GM23248 (cell line): ENCODE data around the gene RAI14. TPM values are rescaled to one million over a fixed set of nuclear protein-coding genes. Genes with fewer than 3 reads are reported as not detected.

Source experiments
- DNase-seq: peaks from one replicate; pipeline ENCODE4 v3.0.0-alpha.2; 2015
- H2AFZ ChIP-seq: fragments of 200-600 bp; sonication (generic); 2 replicates; pipeline ENCODE4 v1.6.1; 2016; ENCODE audit warnings: antibody characterized with exemption
- H3F3A ChIP-seq: fragments of 200-600 bp; sonication (generic); 2 replicates; pipeline ENCODE4 v1.6.1; 2016; ENCODE audit warnings: mild to moderate bottlenecking, antibody characterized with exemption, mixed run types; ENCODE audit not compliant: insufficient read depth
- H3K27ac ChIP-seq: fragments of 200-600 bp; sonication (generic); 2 replicates; pipeline ENCODE4 v1.5.1; 2016; ENCODE audit warnings: mild to moderate bottlenecking
- H3K27me3 ChIP-seq: fragments of 200-600 bp; sonication (generic); replicated peaks from 2 replicates; pipeline ENCODE4 v1.6.1; 2016; ENCODE audit warnings: mild to moderate bottlenecking; ENCODE audit not compliant: insufficient read depth
- H3K36me3 ChIP-seq: fragments of 200-600 bp; sonication (generic); 2 replicates; pipeline ENCODE4 v1.6.1; 2016; ENCODE audit warnings: low read depth, mild to moderate bottlenecking
- H3K4me1 ChIP-seq: fragments of 200-600 bp; sonication (generic); 2 replicates; pipeline ENCODE4 v1.6.1; 2016; ENCODE audit warnings: mild to moderate bottlenecking; ENCODE audit not compliant: insufficient read depth
- H3K4me2 ChIP-seq: fragments of 200-600 bp; sonication (generic); one replicate; pipeline ENCODE4 v1.6.1; 2016; ENCODE audit warnings: mild to moderate bottlenecking; ENCODE audit not compliant: unreplicated experiment
- H3K4me3 ChIP-seq: fragments of 200-600 bp; sonication (generic); 2 replicates; pipeline ENCODE4 v1.5.1; 2016; ENCODE audit warnings: mild to moderate bottlenecking
- H3K79me2 ChIP-seq: fragments of 200-600 bp; sonication (generic); 2 replicates; pipeline ENCODE4 v1.6.1; 2016; ENCODE audit warnings: mild to moderate bottlenecking; ENCODE audit not compliant: insufficient read depth
- H3K9ac ChIP-seq: fragments of 200-600 bp; sonication (generic); 2 replicates; pipeline ENCODE4 v1.6.1; 2016; ENCODE audit warnings: mild to moderate bottlenecking
- H3K9me2 ChIP-seq: fragments of 200-600 bp; sonication (generic); 2 replicates; pipeline ENCODE4 v1.6.1; 2016; ENCODE audit warnings: mixed run types, mild to moderate bottlenecking, moderate library complexity; ENCODE audit not compliant: insufficient read depth
- H3K9me3 ChIP-seq: fragments of 200-600 bp; sonication (generic); one replicate; pipeline ENCODE4 v1.6.1; 2017; ENCODE audit warnings: low read depth
- H4K20me1 ChIP-seq: fragments of 200-600 bp; sonication (generic); 2 replicates; pipeline ENCODE4 v1.6.0; 2016; ENCODE audit not compliant: insufficient read depth
- EZH2 ChIP-seq: fragments of 200-600 bp; sonication (generic); IDR thresholded peaks from 2 replicates; pipeline ENCODE4 v1.6.1; 2018; ENCODE audit warnings: antibody characterized with exemption, mild to moderate bottlenecking; ENCODE audit not compliant: insufficient read depth, poor library complexity, severe bottlenecking
- EZH2phosphoT487 ChIP-seq: fragments of 200-600 bp; sonication (generic); IDR thresholded peaks from 2 replicates; pipeline ENCODE4 v1.6.1; 2018; ENCODE audit warnings: antibody characterized with exemption, moderate library complexity, mild to moderate bottlenecking, low read depth; ENCODE audit not compliant: insufficient read depth
- WGBS, 2 experiments: methylation state at CpG; one replicate each; pipeline ENCODE4 v1.1.6; 2015 to 2017; ENCODE audit warnings: low lambda C conversion rate in 2 of 2, low coverage in 1 of 2; ENCODE audit errors: missing lambda C conversion rate in 2 of 2; 5-methylcytosine and 5-hydroxymethylcytosine counted together
- in situ Hi-C: fragments of 300-500 bp; cut with MboI; formaldehyde crosslinking; loops from 2 replicates; pipeline ENCODE4 v1.15.0; 2020
- polyA plus RNA-seq: library from polyadenylated mRNA; unstranded; fragments of >200 nt; fragmentation: Nextera tagmentation; extraction: Ambion mirVana; gene quantifications from 2 replicates; pipeline ENCODE4 v1.2.1, GENCODE V29; 2016
- total RNA-seq: library from RNA; depleted of rRNA; stranded (reverse); fragments of >200 nt; shearing (Covaris generic); gene quantifications from 2 replicates; pipeline ENCODE4 v1.2.3, GENCODE V29; 2014

The RAI14 gene
- total and polyA plus RNA-seq, 2 experiments from 2014 or later: 116 to 124 TPM

DNA sequence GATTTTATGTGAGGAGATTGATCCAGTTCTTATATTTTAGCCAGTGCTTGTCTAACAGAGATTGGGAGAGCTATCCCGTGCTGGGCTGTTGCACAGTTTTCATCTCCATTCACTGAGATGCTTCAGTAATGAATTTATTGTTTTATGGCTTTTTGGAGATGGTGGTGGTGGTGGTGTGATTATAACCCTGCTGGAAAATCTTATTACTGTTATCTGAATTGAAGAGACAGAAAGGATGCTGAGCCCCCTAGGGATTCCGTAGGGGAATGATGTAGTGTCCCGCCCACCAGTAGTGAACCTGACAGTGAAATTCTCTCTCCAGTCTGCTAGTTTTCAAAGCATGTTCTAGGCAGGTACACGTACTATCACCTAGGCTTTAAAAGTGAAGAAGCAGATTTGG, 1.9 kb downstream of the RAI14 start:
- Histone ChIP-seq H4K20me1 (0 out of 2 replicates have a peak, but pooled peaks cover 2% of the 10 kb centered on the region), H2AFZ (no peak overlapping the region), H3K4me2 (peak overlapping the region; percentile 93), H3K9me3 (no peaks in the 10 kb centered on the region), H3K27ac (peak overlapping the region; percentile 94), H3K27me3 (no peaks in the 10 kb centered on the region), H3F3A (peaks cover 60% of the 10 kb centered on the region), H3K36me3 (peaks cover 7% of the 10 kb centered on the region), H3K79me2 (peaks cover 62% of the 10 kb centered on the region), H3K4me3 (peak overlapping the region; percentile 87), H3K9ac (peak overlapping the region; percentile 97), H3K4me1 (peaks cover 43% of the 10 kb centered on the region), H3K9me2 (no peaks in the 10 kb centered on the region)
- in situ Hi-C loops: no loop called here
- 11 to 14% methylated on average over 4 of the region's 4 CpGs for WGBS, 2 experiments
- TF ChIP-seq EZH2phosphoT487 (no peak), EZH2 (no peak)
- DNase-seq: peak; percentile 64

DNA sequence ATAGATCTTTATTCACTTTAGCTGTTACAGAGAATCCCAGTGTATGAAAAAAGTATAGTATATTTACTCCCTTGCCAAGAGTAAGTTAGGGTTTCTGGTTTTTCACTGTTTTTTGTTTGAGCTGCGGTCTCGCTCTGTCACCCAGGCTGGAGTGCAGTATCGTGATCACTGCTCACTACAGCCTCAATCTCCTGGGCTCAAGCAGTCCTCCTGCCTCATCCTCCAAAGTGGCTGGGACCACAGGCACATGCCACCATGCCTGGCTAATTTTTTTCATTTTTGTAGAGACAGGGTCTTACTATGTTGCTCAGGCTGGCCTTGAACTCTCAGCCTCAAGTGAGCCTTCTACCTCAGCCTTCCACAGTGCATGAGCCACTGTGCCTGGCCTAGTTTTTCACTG, 3.0 kb downstream of the RAI14 start:
- H3K4me1 ChIP-seq: peaks cover 39% of the 10 kb centered on the region
- peak overlapping the region; percentile 97; the same call in 1 of the 2 replicates for H3K9ac ChIP-seq
- H2AFZ ChIP-seq: no peak overlapping the region
- peaks cover 52% of the 10 kb centered on the region for H3F3A ChIP-seq
- no peaks in the 10 kb centered on the region for H3K9me2 ChIP-seq
- TF ChIP-seq EZH2phosphoT487 (no peak), EZH2 (no peak)
- no peaks in the 10 kb centered on the region for H3K27me3 ChIP-seq
- no peak overlapping the region for H3K4me2 ChIP-seq
- in situ Hi-C loops: no loop called here
- peak overlapping the region; percentile 94 for H3K27ac ChIP-seq
- H3K79me2 ChIP-seq: peaks cover 74% of the 10 kb centered on the region
- H3K4me3 ChIP-seq: peak overlapping the region; percentile 12; the same call in 1 of the 2 replicates
- H4K20me1 ChIP-seq: 0 out of 2 replicates have a peak, but pooled peaks cover 2% of the 10 kb centered on the region
- H3K9me3 ChIP-seq: no peaks in the 10 kb centered on the region
- 99% methylated on average over 3 of the region's 3 CpGs for WGBS, 2 experiments
- peaks cover 17% of the 10 kb centered on the region for H3K36me3 ChIP-seq
- DNase-seq: no peak

DNA sequence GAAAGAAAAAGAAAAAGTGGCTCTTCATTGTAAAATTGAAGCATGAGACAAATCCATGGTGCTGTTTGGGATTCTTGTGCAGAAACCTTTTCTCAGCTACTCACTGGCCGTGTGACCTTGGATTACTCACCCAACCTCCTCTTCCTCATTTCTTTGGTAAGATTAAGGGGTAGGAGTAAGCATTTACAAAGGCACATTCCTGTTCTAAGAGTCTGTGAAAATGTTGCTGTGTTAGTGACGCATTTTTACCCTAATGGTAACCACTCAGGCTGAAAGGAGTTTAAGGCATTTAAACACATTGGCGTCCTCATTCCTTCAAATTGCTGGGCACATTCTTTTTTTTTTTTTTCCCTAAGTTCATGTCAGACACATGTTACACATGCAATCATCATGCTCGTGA, 4.3 kb downstream of the RAI14 start:
- H3K9me2 ChIP-seq: no peaks in the 10 kb centered on the region
- peaks cover 32% of the 10 kb centered on the region for H3K4me1 ChIP-seq
- peaks cover 17% of the 10 kb centered on the region for H3K36me3 ChIP-seq
- H3K4me2 ChIP-seq: no peak overlapping the region
- peak overlapping the region; percentile 94 for H3K27ac ChIP-seq
- no peak overlapping the region for H2AFZ ChIP-seq
- peak overlapping the region; percentile 34; the same call in 1 of the 2 replicates for H3K9ac ChIP-seq
- H3K4me3 ChIP-seq: no peak overlapping the region
- H3F3A ChIP-seq: peaks cover 46% of the 10 kb centered on the region
- TF ChIP-seq EZH2: no peak
- TF ChIP-seq EZH2phosphoT487: no peak
- DNase-seq: peak; percentile 83
- in situ Hi-C loops: no loop called here
- H3K27me3 ChIP-seq: no peaks in the 10 kb centered on the region
- H3K79me2 ChIP-seq: peaks cover 85% of the 10 kb centered on the region
- 52 to 61% methylated on average over 4 of the region's 4 CpGs for WGBS, 2 experiments
- H4K20me1 ChIP-seq: 0 out of 2 replicates have a peak, but pooled peaks cover 2% of the 10 kb centered on the region
- H3K9me3 ChIP-seq: no peaks in the 10 kb centered on the region

DNA sequence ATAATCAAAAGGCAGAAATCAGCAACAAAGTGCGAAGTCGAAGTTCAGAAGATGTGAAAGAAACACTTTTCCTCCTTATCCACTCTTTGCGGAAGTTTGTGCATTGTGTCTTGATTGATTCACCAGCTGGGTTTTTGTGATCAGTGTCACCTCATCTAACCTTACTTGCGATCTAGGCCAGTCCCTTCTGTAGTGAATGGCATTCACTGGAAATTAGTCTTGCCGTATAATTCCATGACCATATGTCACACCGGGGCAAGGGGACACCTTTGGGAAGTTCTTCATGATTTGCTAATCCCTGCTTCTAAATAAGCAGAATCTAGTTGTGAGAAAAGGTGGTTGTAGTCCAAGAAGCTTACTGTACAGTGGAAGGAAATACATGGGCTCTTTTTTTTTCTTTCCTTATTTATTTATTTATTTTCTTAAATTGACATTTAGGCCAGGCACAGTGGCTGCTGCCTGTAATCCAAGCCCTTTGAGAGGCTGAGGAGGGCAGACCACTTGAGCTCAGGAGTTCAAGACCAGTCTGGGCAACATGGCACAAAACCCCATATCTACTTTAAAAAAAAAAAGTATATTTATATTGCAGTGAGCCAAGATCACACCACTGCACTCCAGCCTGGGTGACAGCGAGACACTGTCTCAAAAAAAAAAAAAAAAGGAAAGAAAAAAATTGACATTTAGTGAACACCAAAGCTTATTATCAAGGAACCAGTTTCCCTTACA, 7.8 kb downstream of the RAI14 start:
- Histone ChIP-seq H3K4me1 (peaks cover 23% of the 10 kb centered on the region), H2AFZ (no peak overlapping the region), H3K9me3 (no peaks in the 10 kb centered on the region), H3K27ac (no peak overlapping the region), H3K79me2 (peaks cover 99% of the 10 kb centered on the region), H3K36me3 (peaks cover 28% of the 10 kb centered on the region), H3K4me3 (no peak overlapping the region), H3K9me2 (no peaks in the 10 kb centered on the region), H4K20me1 (0 out of 2 replicates have a peak, but pooled peaks cover 2% of the 10 kb centered on the region), H3F3A (peaks cover 27% of the 10 kb centered on the region), H3K9ac (no peak overlapping the region), H3K27me3 (no peaks in the 10 kb centered on the region), H3K4me2 (no peak overlapping the region)
- in situ Hi-C loops: no loop called here
- no peak for TF ChIP-seq EZH2
- no peak for TF ChIP-seq EZH2phosphoT487
- no peak for DNase-seq
- 83 to 84% methylated on average over 7 of the region's 7 CpGs for WGBS, 2 experiments
